HEK293 (cell line): ENCODE results near the gene RBM26.

Source experiments
- SETDB1 ChIP-seq: IDR thresholded peaks from one replicate; pipeline ENCODE4 v1.6.1; 2017; ENCODE audit warnings: mild to moderate bottlenecking, low read length, moderate library complexity, mixed read lengths; ENCODE audit not compliant: insufficient read length
- ZNF112 ChIP-seq: fragments of 450-650 bp; formaldehyde crosslinking; IDR thresholded peaks from 2 replicates; pipeline ENCODE4 v1.5.0; 2017; ENCODE audit warnings: missing biosample characterization, missing genetic modification characterization
- ZNF121 ChIP-seq: fragments of 450-650 bp; formaldehyde crosslinking; IDR thresholded peaks from 2 replicates; pipeline ENCODE4 v1.5.1; 2016; ENCODE audit warnings: missing biosample characterization, missing genetic modification characterization
- ZNF174 ChIP-seq: fragments of 450-650 bp; formaldehyde crosslinking; IDR thresholded peaks from 2 replicates; pipeline ENCODE4 v1.5.0; 2017; ENCODE audit warnings: missing biosample characterization, mild to moderate bottlenecking, missing genetic modification characterization
- ZNF391 ChIP-seq: fragments of 450-650 bp; formaldehyde crosslinking; IDR thresholded peaks from 2 replicates; pipeline ENCODE4 v1.5.1; 2016; ENCODE audit warnings: low read depth, missing biosample characterization, missing genetic modification characterization, borderline replicate concordance
- ZNF394 ChIP-seq: fragments of 450-650 bp; formaldehyde crosslinking; IDR thresholded peaks from 2 replicates; pipeline ENCODE4 v1.5.1; 2016; ENCODE audit warnings: missing biosample characterization, missing genetic modification characterization, mild to moderate bottlenecking, moderate library complexity, borderline replicate concordance
- ZNF433 ChIP-seq: fragments of 450-650 bp; formaldehyde crosslinking; IDR thresholded peaks from 2 replicates; pipeline ENCODE4 v1.5.1; 2016; ENCODE audit warnings: missing biosample characterization, missing genetic modification characterization, low read depth
- ZNF529 ChIP-seq: fragments of 450-650 bp; formaldehyde crosslinking; IDR thresholded peaks from 2 replicates; pipeline ENCODE4 v1.5.1; 2017; ENCODE audit warnings: missing genetic modification characterization, missing biosample characterization; ENCODE audit not compliant: insufficient replicate concordance
- ZNF548 ChIP-seq: fragments of 450-650 bp; formaldehyde crosslinking; IDR thresholded peaks from 2 replicates; pipeline ENCODE4 v1.5.1; 2016; ENCODE audit warnings: missing biosample characterization, missing genetic modification characterization
- ZNF558 ChIP-seq: fragments of 450-650 bp; formaldehyde crosslinking; IDR thresholded peaks from 2 replicates; pipeline ENCODE4 v1.5.1; 2016; ENCODE audit warnings: missing biosample characterization, missing genetic modification characterization
- ZNF561 ChIP-seq: fragments of 450-650 bp; IDR thresholded peaks from 2 replicates; pipeline ENCODE4 v1.5.1; 2018; ENCODE audit warnings: missing biosample characterization, missing genetic modification characterization, borderline replicate concordance
- ZNF571 ChIP-seq: fragments of 450-650 bp; formaldehyde crosslinking; IDR thresholded peaks from 2 replicates; pipeline ENCODE4 v1.5.0; 2017; ENCODE audit warnings: missing biosample characterization, missing genetic modification characterization
- ZNF610 ChIP-seq: fragments of 450-650 bp; formaldehyde crosslinking; IDR thresholded peaks from 2 replicates; pipeline ENCODE4 v1.5.1; 2016; ENCODE audit warnings: missing biosample characterization, missing genetic modification characterization, borderline replicate concordance
- ZNF626 ChIP-seq: fragments of 450-650 bp; sonication (Bioruptor Pico); formaldehyde crosslinking; IDR thresholded peaks from 2 replicates; pipeline ENCODE4 v1.5.1; 2018; ENCODE audit warnings: missing biosample characterization, missing genetic modification characterization, inconsistent platforms
- ZSCAN23 ChIP-seq: fragments of 450-650 bp; formaldehyde crosslinking; IDR thresholded peaks from 2 replicates; pipeline ENCODE4 v1.5.1; 2016; ENCODE audit warnings: missing biosample characterization, missing genetic modification characterization
- TF ChIP-seq, protein P1 (sequence below): fragments of 450-650 bp; formaldehyde crosslinking; IDR thresholded peaks from 2 replicates; pipeline ENCODE4 v1.5.1; 2016; ENCODE audit warnings: missing biosample characterization, missing genetic modification characterization
- TF ChIP-seq, protein P2 (sequence below): fragments of 450-650 bp; formaldehyde crosslinking; IDR thresholded peaks from 2 replicates; pipeline ENCODE4 v1.5.1; 2016; ENCODE audit warnings: missing biosample characterization, missing genetic modification characterization, borderline replicate concordance
- TF ChIP-seq, protein P3 (sequence below): fragments of 450-650 bp; formaldehyde crosslinking; IDR thresholded peaks from 2 replicates; pipeline ENCODE4 v1.5.1; 2016; ENCODE audit warnings: missing biosample characterization, missing genetic modification characterization

Gene RBM26

DNA sequence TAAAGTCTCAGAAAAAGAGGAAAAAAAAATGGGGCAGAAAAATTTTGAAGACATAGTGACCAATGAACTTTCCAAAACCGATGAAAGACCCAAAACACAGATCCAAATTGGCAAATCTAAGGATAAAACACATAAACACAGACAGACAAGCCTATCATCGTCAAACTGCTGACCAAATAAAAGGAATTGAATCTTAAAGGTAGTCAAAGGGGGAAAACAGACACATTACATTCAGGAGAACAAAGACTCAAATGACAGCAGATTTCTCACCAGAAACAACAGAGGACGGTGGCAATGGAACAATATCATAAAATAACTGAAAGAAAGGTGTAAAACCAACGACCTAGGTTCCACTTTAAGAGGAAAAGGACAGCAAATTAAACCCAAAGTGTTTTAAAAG lies 10.2 kb downstream of the RBM26 start (continued):
- TF ChIP-seq, protein P1, sequence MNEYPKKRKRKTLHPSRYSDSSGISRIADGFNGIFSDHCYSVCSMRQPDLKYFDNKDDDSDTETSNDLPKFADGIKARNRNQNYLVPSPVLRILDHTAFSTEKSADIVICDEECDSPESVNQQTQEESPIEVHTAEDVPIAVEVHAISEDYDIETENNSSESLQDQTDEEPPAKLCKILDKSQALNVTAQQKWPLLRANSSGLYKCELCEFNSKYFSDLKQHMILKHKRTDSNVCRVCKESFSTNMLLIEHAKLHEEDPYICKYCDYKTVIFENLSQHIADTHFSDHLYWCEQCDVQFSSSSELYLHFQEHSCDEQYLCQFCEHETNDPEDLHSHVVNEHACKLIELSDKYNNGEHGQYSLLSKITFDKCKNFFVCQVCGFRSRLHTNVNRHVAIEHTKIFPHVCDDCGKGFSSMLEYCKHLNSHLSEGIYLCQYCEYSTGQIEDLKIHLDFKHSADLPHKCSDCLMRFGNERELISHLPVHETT (tag by site-specific recombination), result 0 out of 2 replicates have a peak, but pooled peaks have one; percentile 21
- TF ChIP-seq ZNF548 (tag by site-specific recombination) (no peak), ZNF626 (tag by site-specific recombination) (0 out of 2 replicates have a peak, but pooled peaks have one; percentile 27), ZSCAN23 (tag by site-specific recombination) (no peak), ZNF571 (no peak), ZNF558 (tag by site-specific recombination) (peak; percentile 100), ZNF394 (tag by site-specific recombination) (no peak), ZNF561 (tag by site-specific recombination) (no peak), ZNF112 (tag by site-specific recombination) (no peak), ZNF610 (peak; percentile 75; the same call in 1 of the 2 replicates), ZNF174 (tag by site-specific recombination) (no peak), ZNF433 (tag by site-specific recombination) (no peak), ZNF391 (tag by site-specific recombination) (no peak), ZNF121 (no peak), ZNF529 (peak; percentile 16), SETDB1 (peak; percentile 98)
- TF ChIP-seq, protein P2, sequence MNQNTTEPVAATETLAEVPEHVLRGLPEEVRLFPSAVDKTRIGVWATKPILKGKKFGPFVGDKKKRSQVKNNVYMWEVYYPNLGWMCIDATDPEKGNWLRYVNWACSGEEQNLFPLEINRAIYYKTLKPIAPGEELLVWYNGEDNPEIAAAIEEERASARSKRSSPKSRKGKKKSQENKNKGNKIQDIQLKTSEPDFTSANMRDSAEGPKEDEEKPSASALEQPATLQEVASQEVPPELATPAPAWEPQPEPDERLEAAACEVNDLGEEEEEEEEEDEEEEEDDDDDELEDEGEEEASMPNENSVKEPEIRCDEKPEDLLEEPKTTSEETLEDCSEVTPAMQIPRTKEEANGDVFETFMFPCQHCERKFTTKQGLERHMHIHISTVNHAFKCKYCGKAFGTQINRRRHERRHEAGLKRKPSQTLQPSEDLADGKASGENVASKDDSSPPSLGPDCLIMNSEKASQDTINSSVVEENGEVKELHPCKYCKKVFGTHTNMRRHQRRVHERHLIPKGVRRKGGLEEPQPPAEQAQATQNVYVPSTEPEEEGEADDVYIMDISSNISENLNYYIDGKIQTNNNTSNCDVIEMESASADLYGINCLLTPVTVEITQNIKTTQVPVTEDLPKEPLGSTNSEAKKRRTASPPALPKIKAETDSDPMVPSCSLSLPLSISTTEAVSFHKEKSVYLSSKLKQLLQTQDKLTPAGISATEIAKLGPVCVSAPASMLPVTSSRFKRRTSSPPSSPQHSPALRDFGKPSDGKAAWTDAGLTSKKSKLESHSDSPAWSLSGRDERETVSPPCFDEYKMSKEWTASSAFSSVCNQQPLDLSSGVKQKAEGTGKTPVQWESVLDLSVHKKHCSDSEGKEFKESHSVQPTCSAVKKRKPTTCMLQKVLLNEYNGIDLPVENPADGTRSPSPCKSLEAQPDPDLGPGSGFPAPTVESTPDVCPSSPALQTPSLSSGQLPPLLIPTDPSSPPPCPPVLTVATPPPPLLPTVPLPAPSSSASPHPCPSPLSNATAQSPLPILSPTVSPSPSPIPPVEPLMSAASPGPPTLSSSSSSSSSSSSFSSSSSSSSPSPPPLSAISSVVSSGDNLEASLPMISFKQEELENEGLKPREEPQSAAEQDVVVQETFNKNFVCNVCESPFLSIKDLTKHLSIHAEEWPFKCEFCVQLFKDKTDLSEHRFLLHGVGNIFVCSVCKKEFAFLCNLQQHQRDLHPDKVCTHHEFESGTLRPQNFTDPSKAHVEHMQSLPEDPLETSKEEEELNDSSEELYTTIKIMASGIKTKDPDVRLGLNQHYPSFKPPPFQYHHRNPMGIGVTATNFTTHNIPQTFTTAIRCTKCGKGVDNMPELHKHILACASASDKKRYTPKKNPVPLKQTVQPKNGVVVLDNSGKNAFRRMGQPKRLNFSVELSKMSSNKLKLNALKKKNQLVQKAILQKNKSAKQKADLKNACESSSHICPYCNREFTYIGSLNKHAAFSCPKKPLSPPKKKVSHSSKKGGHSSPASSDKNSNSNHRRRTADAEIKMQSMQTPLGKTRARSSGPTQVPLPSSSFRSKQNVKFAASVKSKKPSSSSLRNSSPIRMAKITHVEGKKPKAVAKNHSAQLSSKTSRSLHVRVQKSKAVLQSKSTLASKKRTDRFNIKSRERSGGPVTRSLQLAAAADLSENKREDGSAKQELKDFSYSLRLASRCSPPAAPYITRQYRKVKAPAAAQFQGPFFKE (tag by site-specific recombination), result no peak
- TF ChIP-seq, protein P3, sequence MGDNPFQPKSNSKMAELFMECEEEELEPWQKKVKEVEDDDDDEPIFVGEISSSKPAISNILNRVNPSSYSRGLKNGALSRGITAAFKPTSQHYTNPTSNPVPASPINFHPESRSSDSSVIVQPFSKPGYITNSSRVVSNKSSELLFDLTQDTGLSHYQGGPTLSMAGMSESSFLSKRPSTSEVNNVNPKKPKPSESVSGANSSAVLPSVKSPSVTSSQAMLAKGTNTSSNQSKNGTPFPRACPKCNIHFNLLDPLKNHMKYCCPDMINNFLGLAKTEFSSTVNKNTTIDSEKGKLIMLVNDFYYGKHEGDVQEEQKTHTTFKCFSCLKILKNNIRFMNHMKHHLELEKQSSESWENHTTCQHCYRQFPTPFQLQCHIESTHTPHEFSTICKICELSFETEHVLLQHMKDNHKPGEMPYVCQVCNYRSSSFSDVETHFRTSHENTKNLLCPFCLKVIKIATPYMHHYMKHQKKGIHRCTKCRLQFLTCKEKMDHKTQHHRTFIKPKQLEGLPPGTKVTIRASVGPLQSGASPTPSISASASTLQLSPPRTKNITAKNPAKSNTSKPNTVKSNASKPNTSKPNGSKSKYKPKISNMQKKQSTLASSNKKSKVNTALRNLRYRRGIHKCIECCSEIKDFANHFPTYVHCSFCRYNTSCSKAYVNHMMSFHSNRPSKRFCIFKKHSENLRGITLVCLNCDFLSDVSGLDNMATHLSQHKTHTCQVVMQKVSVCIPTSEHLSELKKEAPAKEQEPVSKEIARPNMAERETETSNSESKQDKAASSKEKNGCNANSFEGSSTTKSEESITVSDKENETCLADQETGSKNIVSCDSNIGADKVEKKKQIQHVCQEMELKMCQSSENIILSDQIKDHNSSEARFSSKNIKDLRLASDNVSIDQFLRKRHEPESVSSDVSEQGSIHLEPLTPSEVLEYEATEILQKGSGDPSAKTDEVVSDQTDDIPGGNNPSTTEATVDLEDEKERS, result 0 out of 2 replicates have a peak, but pooled peaks have one; percentile 70
- TF ChIP-seq, all 188 proteins: peak for 10
